Osteocyte (in vitro differentiated cells): ENCODE results near the gene SRGAP3. TPM values are rescaled to one million over a fixed set of nuclear protein-coding genes. Genes with fewer than 3 reads are reported as not detected.

Experiments
- DNase-seq: peaks from one replicate; pipeline ENCODE4 v3.0.0; 2021; ENCODE audit warnings: mixed read lengths; ENCODE audit not compliant: unreplicated experiment; ENCODE audit errors: extremely low spot score
- H3K27ac Mint-ChIP-seq: one replicate; pipeline ENCODE4 v1.8.0; 2021; ENCODE audit warnings: mild to moderate bottlenecking, mixed read lengths; ENCODE audit not compliant: unreplicated experiment
- H3K27me3 Mint-ChIP-seq: one replicate; pipeline ENCODE4 v1.8.0; 2021; ENCODE audit warnings: mixed read lengths; ENCODE audit not compliant: unreplicated experiment
- H3K36me3 Mint-ChIP-seq: one replicate; pipeline ENCODE4 v1.8.0; 2021; ENCODE audit warnings: mixed read lengths; ENCODE audit not compliant: unreplicated experiment
- H3K4me1 Mint-ChIP-seq: one replicate; pipeline ENCODE4 v1.8.0; 2021; ENCODE audit warnings: mixed read lengths; ENCODE audit not compliant: unreplicated experiment
- H3K4me3 Mint-ChIP-seq: one replicate; pipeline ENCODE4 v1.8.0; 2021; ENCODE audit warnings: mild to moderate bottlenecking, moderate library complexity, mixed read lengths; ENCODE audit not compliant: unreplicated experiment
- H3K9me3 Mint-ChIP-seq: one replicate; pipeline ENCODE4 v1.8.0; 2021; ENCODE audit warnings: mixed read lengths; ENCODE audit not compliant: unreplicated experiment
- CTCF ChIP-seq: fragments of 200-600 bp; sonication (generic); IDR thresholded peaks from 2 replicates; pipeline ENCODE4 v1.5.0; 2021; ENCODE audit warnings: antibody characterized with exemption, mild to moderate bottlenecking, moderate library complexity
- total RNA-seq: library from RNA; stranded (reverse); gene quantifications from 2 replicates; pipeline ENCODE4 v1.2.1, GENCODE V29; 2021

Gene SRGAP3
- total RNA-seq, 1 donor from 2014 or later, result 2.6 TPM

GRCh38 chr3:9175421-9175820 is 74.0 kb downstream of the SRGAP3 start:
- Mint-ChIP-seq H3K27me3 (peaks cover 11% of the 10 kb centered on the region), H3K4me1 (peaks cover 23% of the 10 kb centered on the region), H3K27ac (no peak overlapping the region)

GRCh38 chr3:9173445-9173844 is 76.0 kb downstream of the SRGAP3 start:
- TF ChIP-seq CTCF, result no peak
- no peak overlapping the region for H3K4me3 Mint-ChIP-seq
- DNase-seq, result no peak
- no peaks in the 10 kb centered on the region for H3K9me3 Mint-ChIP-seq
- no peak overlapping the region for H3K27ac Mint-ChIP-seq
- H3K36me3 Mint-ChIP-seq, result no peaks in the 10 kb centered on the region
- peaks cover 3% of the 10 kb centered on the region for H3K27me3 Mint-ChIP-seq
- H3K4me1 Mint-ChIP-seq, result peaks cover 23% of the 10 kb centered on the region

More at GRCh38 chr3:9175421-9175820, 74.0 kb downstream of the SRGAP3 start:
- H3K36me3 Mint-ChIP-seq, result no peaks in the 10 kb centered on the region
- no peak overlapping the region for H3K4me3 Mint-ChIP-seq
- no peaks in the 10 kb centered on the region for H3K9me3 Mint-ChIP-seq
- no peak for TF ChIP-seq CTCF
- no peak for DNase-seq

- Mint-ChIP-seq H3K27ac (no peak overlapping the region), H3K4me1 (peaks cover 23% of the 10 kb centered on the region), H3K4me3 (no peak overlapping the region), H3K36me3 (no peaks in the 10 kb centered on the region), H3K9me3 (no peaks in the 10 kb centered on the region), H3K27me3 (peaks cover 3% of the 10 kb centered on the region)
- no peak for TF ChIP-seq CTCF
- no peak for DNase-seq
Observed at GRCh38 chr3:9172851-9173321, 76.6 kb downstream of the SRGAP3 start.

- Mint-ChIP-seq H3K4me3 (no peak overlapping the region), H3K36me3 (no peaks in the 10 kb centered on the region), H3K4me1 (peaks cover 23% of the 10 kb centered on the region), H3K27ac (no peak overlapping the region), H3K27me3 (peaks cover 3% of the 10 kb centered on the region), H3K9me3 (no peaks in the 10 kb centered on the region)
- no peak for DNase-seq
- no peak for TF ChIP-seq CTCF
Observed at GRCh38 chr3:9170851-9171160, 78.6 kb downstream of the SRGAP3 start.

- no peak for DNase-seq
- Mint-ChIP-seq H3K4me3 (no peak overlapping the region), H3K9me3 (no peaks in the 10 kb centered on the region), H3K4me1 (peaks cover 18% of the 10 kb centered on the region), H3K27me3 (peaks cover 3% of the 10 kb centered on the region), H3K27ac (no peak overlapping the region), H3K36me3 (no peaks in the 10 kb centered on the region)
- TF ChIP-seq CTCF, result no peak
Observed at GRCh38 chr3:9169956-9170850, 79.2 kb downstream of the SRGAP3 start.
